NOMO-1 treated with DMSO at 0.1 percent for 48 hours (cell line): ENCODE measurements around the gene STEAP1B.
"Not testable (repeated sequence)": the region's sequence is repeated elsewhere in the genome, so short reads cannot be mapped to it uniquely, and the experiment has no call there.

Source experiments
- DNase-seq: peaks from one replicate; lab custom pipeline; 2025; ENCODE audit not compliant: unreplicated experiment; lab: John Stamatoyannopoulos, UW

The STEAP1B gene

GRCh38 chr7:22499044-22499443 is 944 bp downstream of the STEAP1B start:
- no peak for DNase-seq

- not testable (repeated sequence) for DNase-seq
Measured at GRCh38 chr7:22496912-22497311, 3.1 kb downstream of the STEAP1B start.

- DNase-seq, result not testable (repeated sequence)
Measured at GRCh38 chr7:22496296-22496888, 3.6 kb downstream of the STEAP1B start.

DNA sequence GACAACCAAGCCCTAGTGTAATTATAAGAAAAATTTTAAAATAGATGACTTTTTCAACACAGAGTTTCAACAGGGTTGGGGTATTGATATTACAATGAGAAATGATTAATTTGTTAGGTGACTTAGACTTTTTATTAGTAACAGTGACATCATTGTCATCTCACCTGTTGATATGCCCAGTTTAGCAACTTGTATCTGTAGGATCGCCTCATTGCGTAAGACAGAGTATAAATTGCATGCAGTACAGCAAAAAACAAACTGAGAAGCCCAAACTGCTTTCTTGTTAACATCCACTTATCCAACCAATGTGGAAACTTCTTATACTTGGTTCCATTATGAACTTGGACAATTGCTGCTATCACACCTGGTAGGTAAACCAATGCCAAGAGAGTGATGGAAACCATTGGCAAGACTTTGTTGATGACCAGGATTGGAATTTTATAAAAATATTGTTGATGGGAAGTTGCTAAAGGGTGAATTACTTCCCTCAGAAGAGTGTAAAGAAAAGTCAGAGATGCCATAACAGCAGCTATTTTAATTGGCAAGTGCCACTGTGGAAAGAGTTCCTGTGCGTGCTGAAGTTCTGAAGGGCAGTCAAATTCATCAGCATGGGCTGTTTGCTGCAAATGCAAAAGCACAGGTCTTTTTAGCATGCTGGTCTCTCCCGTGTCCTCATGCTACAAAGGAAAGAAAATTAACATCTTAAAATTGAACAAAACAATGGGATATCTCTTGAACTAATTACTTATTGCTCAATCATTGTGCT is 6.6 kb downstream of the STEAP1B start:
- not testable (repeated sequence) for DNase-seq

GRCh38 chr7:22488643-22489462 is 11.1 kb downstream of the STEAP1B start:
- peak; percentile 16 for DNase-seq

- DNase-seq, result no peak
Measured at GRCh38 chr7:22487978-22488642, 11.9 kb downstream of the STEAP1B start.

DNA sequence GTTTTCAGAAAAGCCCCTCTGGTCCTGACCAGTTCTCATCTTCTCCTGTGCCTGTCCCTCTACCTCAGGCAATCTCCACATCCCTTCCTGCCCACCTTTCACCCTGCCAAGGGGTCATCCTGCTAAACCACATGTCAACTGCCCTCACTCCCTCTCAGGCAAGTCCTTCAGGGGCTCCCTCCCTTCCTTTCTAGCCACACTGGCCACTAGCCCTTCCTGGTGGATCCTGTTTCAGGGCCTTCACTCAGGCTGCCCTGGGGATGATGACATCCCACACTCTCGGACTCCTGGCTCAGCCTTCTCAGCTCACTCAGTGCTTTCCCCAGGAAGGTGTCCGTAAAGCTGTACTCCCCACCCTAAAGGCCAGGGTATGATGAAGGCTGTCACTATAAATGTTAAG is 13.4 kb downstream of the STEAP1B start:
- no peak for DNase-seq

DNA sequence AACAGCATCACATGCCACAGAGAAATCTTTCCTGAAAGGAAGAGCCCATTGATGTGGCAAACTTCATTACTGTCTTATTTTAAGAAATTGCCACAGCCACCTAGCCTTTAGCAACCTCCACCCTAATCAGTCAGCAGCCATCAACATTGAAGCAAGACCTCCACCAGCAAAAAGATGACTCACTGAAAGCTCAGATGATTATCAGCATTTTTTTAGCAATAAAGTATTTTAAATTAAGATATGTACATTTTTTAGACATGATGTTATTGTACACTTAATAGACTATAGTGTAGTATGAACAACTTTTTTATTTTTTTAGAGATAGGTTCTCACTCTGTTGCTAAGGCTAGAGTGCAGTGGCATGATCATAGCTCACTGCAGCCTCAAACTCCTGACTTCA is 14.8 kb downstream of the STEAP1B start:
- no peak for DNase-seq

DNA sequence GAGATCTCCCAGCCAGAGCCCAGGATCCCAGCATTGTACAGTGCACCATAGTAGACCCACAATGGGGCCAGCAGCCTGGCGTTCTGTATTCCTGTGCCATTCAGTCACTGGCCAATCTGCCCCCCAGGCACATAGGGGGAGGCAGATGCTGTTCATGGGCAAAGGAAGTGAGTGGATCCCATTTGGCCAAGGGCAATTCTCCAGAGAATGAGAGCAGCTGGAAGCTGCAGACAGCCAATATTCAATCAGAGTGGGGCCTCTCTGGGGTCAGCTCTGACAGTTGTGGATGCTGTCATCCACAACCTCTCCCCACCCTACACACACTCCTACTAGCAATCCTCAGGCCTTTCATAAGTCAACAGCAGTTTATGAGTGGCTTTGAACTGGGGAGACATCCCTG is 17.5 kb downstream of the STEAP1B start:
- DNase-seq, result no peak

GRCh38 chr7:22481726-22482125 is 18.3 kb downstream of the STEAP1B start:
- DNase-seq, result peak; percentile 85

DNA sequence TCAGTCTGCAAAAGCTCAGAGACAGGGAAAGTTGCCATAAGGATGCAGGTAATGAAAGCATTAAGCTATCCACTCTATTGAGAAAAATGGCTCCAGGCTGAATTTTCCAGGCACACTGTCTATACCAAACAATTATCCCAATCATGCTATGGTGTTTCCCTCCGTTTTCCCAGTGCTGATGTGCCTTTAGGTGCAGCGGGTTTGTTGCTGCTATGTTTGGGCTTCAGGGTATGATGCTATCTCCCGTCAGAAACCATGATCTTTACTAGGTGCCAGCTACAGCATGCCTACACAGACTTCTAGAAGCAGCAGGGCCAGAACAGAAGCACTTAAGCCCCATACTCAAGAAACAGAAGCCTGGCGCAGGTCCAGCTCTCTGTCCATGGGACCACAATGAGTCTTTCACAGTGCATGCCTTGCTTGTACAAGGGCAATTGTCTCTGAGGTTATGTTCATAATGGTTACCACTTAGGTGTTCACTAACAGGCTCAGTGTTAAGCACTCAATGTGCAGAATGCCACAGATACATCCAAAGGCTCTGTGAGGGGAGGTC is 19.4 kb downstream of the STEAP1B start:
- no peak for DNase-seq

GRCh38 chr7:22477876-22478450 is 22.0 kb downstream of the STEAP1B start:
- DNase-seq, result no peak

- DNase-seq, result no peak
Measured at GRCh38 chr7:22477262-22477661, 22.7 kb downstream of the STEAP1B start.

- no peak for DNase-seq
Measured at GRCh38 chr7:22476824-22477223, 23.2 kb downstream of the STEAP1B start.

- DNase-seq, result no peak
Measured at GRCh38 chr7:22474645-22475044, 25.3 kb downstream of the STEAP1B start.

DNA sequence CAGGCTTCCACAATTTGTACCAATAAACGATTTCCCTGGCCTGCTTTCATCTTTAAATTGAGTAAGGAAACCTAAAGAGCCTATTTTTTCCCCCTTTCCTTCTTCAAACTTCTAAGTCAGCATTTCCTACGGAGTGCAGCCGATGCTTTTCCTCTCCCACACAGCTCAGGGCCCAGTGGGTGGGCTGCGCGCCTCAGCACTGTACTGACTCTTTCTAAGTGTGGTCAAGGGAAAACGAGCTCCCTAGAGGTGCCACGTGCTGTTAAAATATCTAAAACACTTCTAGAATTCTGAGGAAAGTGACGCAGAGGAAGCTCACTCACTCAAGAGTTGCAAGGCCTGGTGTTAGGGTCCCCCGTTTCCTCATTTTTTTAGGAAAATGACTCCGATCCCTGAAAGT is 29.0 kb downstream of the STEAP1B start:
- no peak for DNase-seq

DNA sequence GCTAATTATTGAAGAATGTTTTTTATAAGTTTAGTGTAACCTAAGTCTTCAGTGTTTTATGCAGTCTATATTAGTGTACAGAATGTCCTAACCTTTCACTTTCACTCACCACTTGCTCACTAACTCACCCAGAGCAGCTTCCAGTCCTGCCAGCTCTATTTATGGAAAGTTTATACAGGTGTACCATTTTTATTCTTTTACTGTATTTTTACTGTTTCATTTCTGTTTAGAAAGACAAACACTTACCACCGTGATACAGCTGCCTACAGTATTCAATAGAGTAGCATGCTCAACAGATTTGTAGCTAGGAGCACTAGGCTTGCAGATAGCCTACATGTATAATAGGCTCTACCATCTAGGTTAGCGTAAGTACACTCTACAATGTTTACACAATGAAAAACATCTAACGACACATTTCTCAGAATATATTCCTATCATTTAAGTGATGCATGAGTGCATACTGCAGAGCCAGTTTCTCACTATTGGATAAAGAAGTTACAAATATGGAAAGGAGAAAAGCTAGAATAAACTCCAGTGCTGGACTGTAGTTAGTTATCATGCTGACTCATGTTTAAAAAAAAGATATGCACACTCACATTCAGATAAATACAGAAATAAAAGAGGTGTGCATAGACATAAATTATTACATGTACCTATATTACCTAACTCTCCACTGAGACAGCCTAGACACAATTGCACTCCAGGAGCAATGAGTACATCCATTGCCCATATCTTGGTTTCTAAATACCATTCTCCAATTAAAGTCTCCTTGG is 30.4 kb downstream of the STEAP1B start:
- DNase-seq, result no peak

DNA sequence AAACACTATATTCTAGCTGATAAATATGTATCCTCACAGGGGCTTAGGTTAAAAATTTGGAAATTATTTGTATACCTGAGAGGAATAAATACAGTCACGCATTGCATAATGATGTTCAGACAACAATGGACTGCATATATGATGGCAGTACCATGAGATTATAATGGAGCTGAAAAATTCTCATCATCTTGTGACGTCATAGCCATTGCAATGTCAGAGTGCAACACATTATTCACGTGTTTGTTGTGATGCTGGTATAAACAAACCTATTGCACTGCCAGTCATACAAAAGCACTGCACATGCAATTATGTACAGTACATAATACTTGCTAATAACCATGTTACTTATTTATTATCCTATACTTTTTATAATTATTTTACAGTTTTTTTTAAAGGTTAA is 31.4 kb downstream of the STEAP1B start:
- DNase-seq, result no peak

GRCh38 chr7:22464299-22464698 is 35.7 kb downstream of the STEAP1B start:
- no peak for DNase-seq
